ENCODE results near the gene NCAPD3.
"Not testable (repeated sequence)": the region's sequence is repeated elsewhere in the genome, so short reads cannot be mapped to it uniquely, and the experiment has no call there.

The NCAPD3 gene

GRCh38 chr11:134124660-134125451, 98.9 kb downstream of the NCAPD3 start:
- DNase-seq (ENCODE audit: insufficient read length, low spot score) (no peak), FAIRE-seq (no peak)
- TF ChIP-seq CTCF (IDR thresholded peaks at IDR 0.05; ENCODE audit: insufficient read depth, missing control alignments), result no peak

- no peak for DNase-seq (ENCODE audit: insufficient read length, low spot score)
- FAIRE-seq, result no peak
- no peak for TF ChIP-seq CTCF (IDR thresholded peaks at IDR 0.05; ENCODE audit: insufficient read depth, missing control alignments)
Observed at GRCh38 chr11:134120921-134121526, 102.7 kb downstream of the NCAPD3 start.

GRCh38 chr11:134120143-134120850, 103.5 kb downstream of the NCAPD3 start:
- DNase-seq (ENCODE audit: insufficient read length, low spot score) (no peak), FAIRE-seq (no peak)
- TF ChIP-seq CTCF (IDR thresholded peaks at IDR 0.05; ENCODE audit: insufficient read depth, missing control alignments), result no peak

- no peak for DNase-seq (ENCODE audit: insufficient read length, low spot score)
- TF ChIP-seq CTCF (IDR thresholded peaks at IDR 0.05; ENCODE audit: insufficient read depth, missing control alignments), result no peak
- FAIRE-seq, result no peak
Observed at GRCh38 chr11:134119094-134119493, 104.7 kb downstream of the NCAPD3 start.

- TF ChIP-seq CTCF (IDR thresholded peaks at IDR 0.05; ENCODE audit: insufficient read depth, missing control alignments), result no peak
- DNase-seq (ENCODE audit: insufficient read length, low spot score) (no peak), FAIRE-seq (no peak)
Observed at GRCh38 chr11:134118006-134118405, 105.8 kb downstream of the NCAPD3 start.

GRCh38 chr11:134116210-134116609, 107.6 kb downstream of the NCAPD3 start:
- FAIRE-seq, result no peak
- no peak for TF ChIP-seq CTCF (IDR thresholded peaks at IDR 0.05; ENCODE audit: insufficient read depth, missing control alignments)
- no peak for DNase-seq (ENCODE audit: insufficient read length, low spot score)

- not testable (repeated sequence) for FAIRE-seq; DNase-seq (ENCODE audit: insufficient read length, low spot score)
Observed at GRCh38 chr11:134113787-134114186, 110.0 kb downstream of the NCAPD3 start.
